ENCODE measurements around the gene THAP4.

DNA sequence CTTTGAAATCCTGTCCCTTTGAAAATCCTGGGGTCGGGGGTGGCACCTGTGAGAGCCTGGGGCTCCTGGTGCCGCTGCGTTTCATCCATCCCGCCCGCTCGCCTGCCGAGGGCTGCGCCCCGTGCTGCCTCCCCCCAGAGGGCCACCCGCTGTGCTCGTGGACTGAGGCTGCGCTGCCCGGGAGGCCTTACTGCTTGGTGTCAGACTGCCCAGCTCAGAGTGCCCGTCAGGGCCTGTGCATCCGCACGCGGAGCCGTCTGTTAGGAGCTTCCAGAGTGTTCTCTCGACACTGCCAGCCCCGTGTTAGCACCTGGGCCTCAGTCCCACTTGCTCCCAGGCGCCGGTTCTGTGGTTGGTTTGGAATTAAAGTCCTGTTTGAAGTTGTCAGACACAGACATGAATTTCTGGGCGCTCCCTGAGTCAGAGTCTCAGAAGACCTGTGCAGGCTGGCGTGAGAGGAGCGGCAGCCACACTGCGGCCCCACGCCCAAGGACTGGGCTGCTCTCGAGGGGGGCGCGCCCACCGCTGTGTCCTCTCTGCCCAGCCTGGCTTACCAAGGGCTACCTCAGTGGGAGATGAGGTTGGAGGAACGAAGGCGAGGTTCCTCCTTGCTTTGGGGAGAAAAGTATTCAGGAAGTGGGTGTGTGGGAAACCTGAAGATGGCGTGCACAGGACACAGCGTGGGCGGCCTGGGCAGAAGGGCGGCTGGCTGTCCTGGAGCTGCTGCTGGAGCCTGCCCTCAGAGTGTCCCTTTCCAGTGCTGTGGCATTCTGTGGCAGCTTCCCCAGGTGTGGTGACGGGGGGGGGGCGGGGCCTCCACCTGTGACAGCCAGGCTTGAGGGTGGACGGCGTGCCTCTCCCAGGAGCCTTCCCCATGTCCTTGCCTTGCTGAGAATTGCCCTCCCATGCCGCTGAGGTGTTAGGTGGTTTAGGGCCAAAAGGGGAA lies 35.6 kb upstream of the THAP4 start:
- no peak for TF ChIP-seq TAF1 (IDR thresholded peaks at IDR 0.05; ENCODE audit: borderline replicate concordance, low read depth, low read length)
- no peak for TF ChIP-seq FOXM1 (IDR thresholded peaks at IDR 0.05; ENCODE audit: low read depth)
- TF ChIP-seq, protein P1, sequence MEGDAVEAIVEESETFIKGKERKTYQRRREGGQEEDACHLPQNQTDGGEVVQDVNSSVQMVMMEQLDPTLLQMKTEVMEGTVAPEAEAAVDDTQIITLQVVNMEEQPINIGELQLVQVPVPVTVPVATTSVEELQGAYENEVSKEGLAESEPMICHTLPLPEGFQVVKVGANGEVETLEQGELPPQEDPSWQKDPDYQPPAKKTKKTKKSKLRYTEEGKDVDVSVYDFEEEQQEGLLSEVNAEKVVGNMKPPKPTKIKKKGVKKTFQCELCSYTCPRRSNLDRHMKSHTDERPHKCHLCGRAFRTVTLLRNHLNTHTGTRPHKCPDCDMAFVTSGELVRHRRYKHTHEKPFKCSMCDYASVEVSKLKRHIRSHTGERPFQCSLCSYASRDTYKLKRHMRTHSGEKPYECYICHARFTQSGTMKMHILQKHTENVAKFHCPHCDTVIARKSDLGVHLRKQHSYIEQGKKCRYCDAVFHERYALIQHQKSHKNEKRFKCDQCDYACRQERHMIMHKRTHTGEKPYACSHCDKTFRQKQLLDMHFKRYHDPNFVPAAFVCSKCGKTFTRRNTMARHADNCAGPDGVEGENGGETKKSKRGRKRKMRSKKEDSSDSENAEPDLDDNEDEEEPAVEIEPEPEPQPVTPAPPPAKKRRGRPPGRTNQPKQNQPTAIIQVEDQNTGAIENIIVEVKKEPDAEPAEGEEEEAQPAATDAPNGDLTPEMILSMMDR (IDR thresholded peaks at IDR 0.05) = no peak
- TF ChIP-seq RAD21 (IDR thresholded peaks at IDR 0.05; ENCODE audit: low read length) = no peak
- no peak for TF ChIP-seq POLR2AphosphoS5 (IDR thresholded peaks at IDR 0.05; ENCODE audit: low read depth, low read length)
- TF ChIP-seq EP300 (IDR thresholded peaks at IDR 0.05; ENCODE audit: borderline replicate concordance in 1 of 2, low read depth in 1 of 2, low read length in 1 of 2) = no peak
- no peak for TF ChIP-seq SMC3 (IDR thresholded peaks at IDR 0.05; ENCODE audit: low read depth, low read length)
- TF ChIP-seq MEF2A (IDR thresholded peaks at IDR 0.05; ENCODE audit: borderline replicate concordance, low read depth) = no peak
- TF ChIP-seq, protein P2, sequence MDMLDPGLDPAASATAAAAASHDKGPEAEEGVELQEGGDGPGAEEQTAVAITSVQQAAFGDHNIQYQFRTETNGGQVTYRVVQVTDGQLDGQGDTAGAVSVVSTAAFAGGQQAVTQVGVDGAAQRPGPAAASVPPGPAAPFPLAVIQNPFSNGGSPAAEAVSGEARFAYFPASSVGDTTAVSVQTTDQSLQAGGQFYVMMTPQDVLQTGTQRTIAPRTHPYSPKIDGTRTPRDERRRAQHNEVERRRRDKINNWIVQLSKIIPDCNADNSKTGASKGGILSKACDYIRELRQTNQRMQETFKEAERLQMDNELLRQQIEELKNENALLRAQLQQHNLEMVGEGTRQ (IDR thresholded peaks at IDR 0.05; ENCODE audit: borderline replicate concordance, low read depth, low read length) = no peak
